Measurements from ENCODE around the gene PDLIM1. TPM values are rescaled to one million over a fixed set of nuclear protein-coding genes. Genes with fewer than 3 reads are reported as not detected.
"Not testable (repeated sequence)": the region's sequence is repeated elsewhere in the genome, so short reads cannot be mapped to it uniquely, and the experiment has no call there.

Gene PDLIM1
- total and polyA plus RNA-seq, 8 donors: 41.7 to 289 (median 182) TPM

DNA sequence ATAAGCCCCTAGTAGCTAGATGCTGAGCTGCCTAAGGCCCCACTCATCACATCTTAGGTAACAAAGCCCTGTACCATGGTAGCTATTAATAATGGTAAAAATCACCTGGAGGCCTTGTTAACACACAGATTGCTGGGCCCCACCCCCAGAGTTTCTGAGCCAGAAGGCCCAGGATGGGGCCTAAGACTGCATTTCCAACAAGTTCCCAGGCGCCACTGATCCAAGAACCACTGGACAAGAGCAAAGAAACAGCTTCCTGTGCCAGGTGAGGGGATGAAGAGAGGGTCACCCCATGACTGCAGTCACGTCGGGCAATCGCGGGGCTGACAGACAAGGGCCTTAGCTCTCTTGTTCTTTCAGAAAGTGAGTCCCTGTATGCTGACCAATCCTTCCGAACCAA, 50.0 kb downstream of the PDLIM1 start:
- Histone ChIP-seq H3K27me3 (no peaks in the 10 kb centered on the region), H3K27ac (no peak overlapping the region), H3K4me1 (peaks cover 0 to 3% (median 0%) of the 10 kb centered on the region in 4 donors), H3K9me3 (no peaks in the 10 kb centered on the region), H3K36me3 (peaks cover 36 to 100% (median 85%) of the 10 kb centered on the region in 4 donors), H3K4me3 (no peak overlapping the region)
- TF ChIP-seq, protein P1, sequence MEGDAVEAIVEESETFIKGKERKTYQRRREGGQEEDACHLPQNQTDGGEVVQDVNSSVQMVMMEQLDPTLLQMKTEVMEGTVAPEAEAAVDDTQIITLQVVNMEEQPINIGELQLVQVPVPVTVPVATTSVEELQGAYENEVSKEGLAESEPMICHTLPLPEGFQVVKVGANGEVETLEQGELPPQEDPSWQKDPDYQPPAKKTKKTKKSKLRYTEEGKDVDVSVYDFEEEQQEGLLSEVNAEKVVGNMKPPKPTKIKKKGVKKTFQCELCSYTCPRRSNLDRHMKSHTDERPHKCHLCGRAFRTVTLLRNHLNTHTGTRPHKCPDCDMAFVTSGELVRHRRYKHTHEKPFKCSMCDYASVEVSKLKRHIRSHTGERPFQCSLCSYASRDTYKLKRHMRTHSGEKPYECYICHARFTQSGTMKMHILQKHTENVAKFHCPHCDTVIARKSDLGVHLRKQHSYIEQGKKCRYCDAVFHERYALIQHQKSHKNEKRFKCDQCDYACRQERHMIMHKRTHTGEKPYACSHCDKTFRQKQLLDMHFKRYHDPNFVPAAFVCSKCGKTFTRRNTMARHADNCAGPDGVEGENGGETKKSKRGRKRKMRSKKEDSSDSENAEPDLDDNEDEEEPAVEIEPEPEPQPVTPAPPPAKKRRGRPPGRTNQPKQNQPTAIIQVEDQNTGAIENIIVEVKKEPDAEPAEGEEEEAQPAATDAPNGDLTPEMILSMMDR (IDR thresholded peaks at IDR 0.05): no peak
- no peak for TF ChIP-seq POLR2AphosphoS5 (IDR thresholded peaks at IDR 0.05)
- WGBS, 5 donors: 81 to 96% (median 91%) methylated on average over 6 of the region's 6 CpGs
- DNase-seq: no peak
- intact Hi-C loops (cut with DNase I; ENCODE audit: low total_unique reads): no loop called here

DNA sequence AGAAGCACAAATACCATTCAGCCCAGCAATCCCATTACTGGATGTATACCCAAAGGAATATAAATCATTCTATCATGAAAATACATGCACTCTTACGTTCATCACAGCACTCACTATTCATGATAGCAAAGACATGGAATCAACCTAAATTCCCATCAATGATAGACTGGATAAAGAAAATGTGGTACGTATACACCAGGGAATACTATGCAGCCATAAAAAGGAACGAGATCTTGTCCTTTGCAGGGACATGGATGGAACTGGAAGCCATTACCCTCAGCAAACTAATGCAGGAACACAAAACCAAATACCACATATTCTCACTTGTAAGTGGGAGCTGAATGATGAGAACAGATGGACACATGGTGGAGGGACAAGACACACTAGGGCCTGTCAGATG, 50.7 kb downstream of the PDLIM1 start:
- H3K9me3 ChIP-seq; H3K4me3 ChIP-seq; H3K27me3 ChIP-seq; intact Hi-C loops (cut with DNase I; ENCODE audit: low total_unique reads); DNase-seq; H3K27ac ChIP-seq; H3K4me1 ChIP-seq: not testable (repeated sequence)
- peaks cover 35 to 99% (median 81%) of the 10 kb centered on the region in 4 donors for H3K36me3 ChIP-seq
- 84 to 100% (median 95%) methylated on average over 3 of the region's 3 CpGs for WGBS, 5 donors

DNA sequence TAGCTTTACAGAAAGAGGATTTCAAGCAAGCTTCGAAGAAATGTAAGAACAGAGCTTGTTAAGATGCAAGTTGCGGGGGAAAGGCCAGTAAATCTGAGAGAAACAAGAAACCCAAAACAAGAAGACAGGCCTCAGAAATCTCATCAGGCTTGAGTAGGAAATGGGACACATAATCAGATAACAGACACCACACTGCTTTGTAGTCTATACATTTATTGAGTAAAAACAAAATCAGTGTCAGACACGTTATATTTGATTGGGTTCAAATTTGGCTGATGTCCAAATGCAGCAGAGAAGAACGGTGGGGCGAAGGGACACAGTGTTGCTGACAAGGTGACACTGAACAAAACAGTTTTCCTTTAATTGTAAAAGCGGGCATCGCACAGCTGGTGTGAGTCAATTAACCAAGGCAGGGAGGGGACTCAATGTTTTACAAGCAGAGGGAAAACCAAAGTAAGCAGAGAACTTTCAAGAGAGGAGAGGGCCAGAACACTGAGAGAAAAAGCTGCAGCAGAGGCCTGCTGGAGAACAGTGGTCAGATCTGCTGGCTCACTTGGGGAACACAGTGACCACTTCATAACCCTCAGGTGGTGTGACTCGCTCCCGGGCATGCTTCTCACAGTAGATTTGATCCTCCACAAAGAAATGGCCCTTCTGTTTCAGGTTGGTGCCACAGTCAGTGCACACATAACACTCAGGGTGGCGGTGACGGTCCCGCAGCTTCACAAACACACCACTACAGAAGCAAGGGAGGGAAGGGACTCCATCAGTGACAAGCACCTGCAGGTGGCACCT, 53.2 kb downstream of the PDLIM1 start:
- no peaks in the 10 kb centered on the region for H3K27me3 ChIP-seq
- no peak overlapping the region for H3K4me3 ChIP-seq
- no peak for DNase-seq
- no peak overlapping the region for H3K27ac ChIP-seq
- no peaks in the 10 kb centered on the region for H3K9me3 ChIP-seq
- 77 to 89% (median 84%) methylated on average over 12 of the region's 12 CpGs for WGBS, 5 donors
- no peak for TF ChIP-seq POLR2A (IDR thresholded peaks at IDR 0.05)
- no peak for TF ChIP-seq EP300 (IDR thresholded peaks at IDR 0.05)
- TF ChIP-seq, protein P1 (IDR thresholded peaks at IDR 0.05): no peak
- no peak for TF ChIP-seq POLR2AphosphoS5 (IDR thresholded peaks at IDR 0.05)
- H3K4me1 ChIP-seq: peaks cover 0 to 3% (median 0%) of the 10 kb centered on the region in 4 donors
- H3K36me3 ChIP-seq: peaks cover 33 to 99% (median 82%) of the 10 kb centered on the region in 4 donors
- intact Hi-C loops (cut with DNase I; ENCODE audit: low total_unique reads): no loop called here

DNA sequence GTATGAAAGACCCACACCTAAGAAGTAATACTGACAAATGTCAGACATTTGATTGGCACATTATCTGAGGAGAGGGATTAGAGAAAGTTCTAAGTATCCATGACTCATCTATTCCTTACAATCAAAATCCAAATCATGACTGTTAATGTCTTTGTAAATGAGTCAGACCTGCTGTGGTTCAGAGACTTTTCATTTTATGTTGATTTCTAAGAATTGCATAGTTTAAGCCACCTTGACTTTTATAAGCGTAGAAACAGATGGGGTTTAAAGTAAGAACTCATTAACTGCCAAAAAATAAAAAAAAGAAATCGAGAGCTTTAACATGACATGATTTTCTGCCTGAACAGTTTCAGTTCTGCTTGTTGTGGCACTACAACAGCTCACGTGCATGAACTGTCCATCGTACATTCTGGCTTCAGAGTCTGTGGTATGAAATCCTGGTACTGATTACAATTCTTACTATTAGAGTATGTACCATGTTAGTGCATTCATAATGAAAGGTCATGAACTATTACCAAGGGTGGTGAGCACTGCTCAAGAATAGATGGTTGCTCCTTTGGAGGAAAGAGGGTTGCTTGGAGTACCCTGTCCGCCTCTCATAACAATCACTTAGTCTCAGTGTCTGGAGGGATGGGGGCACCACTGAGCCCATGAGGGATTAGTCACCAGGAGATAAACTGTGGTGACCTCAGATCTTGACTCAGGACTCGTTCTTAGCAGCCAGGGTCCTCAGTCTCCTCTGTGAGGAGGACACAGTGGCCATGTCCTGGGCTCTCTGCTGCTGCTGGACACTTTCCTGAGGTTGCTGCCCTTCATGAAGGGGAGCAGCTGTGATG, 54.5 kb downstream of the PDLIM1 start:
- no peaks in the 10 kb centered on the region for H3K27me3 ChIP-seq
- no peak for TF ChIP-seq EP300 (IDR thresholded peaks at IDR 0.05)
- no peak for TF ChIP-seq POLR2A (IDR thresholded peaks at IDR 0.05)
- no peak for TF ChIP-seq POLR2AphosphoS5 (IDR thresholded peaks at IDR 0.05)
- TF ChIP-seq, protein P1 (IDR thresholded peaks at IDR 0.05): no peak
- H3K36me3 ChIP-seq: peaks cover 24 to 92% (median 70%) of the 10 kb centered on the region in 4 donors
- WGBS, 5 donors: 60 to 73% (median 68%) methylated on average over 6 of the region's 6 CpGs
- H3K4me3 ChIP-seq: no peak overlapping the region
- H3K9me3 ChIP-seq: no peaks in the 10 kb centered on the region
- H3K27ac ChIP-seq: no peak overlapping the region
- H3K4me1 ChIP-seq: no peaks in the 10 kb centered on the region
- no peak for DNase-seq
- intact Hi-C loops (cut with DNase I; ENCODE audit: low total_unique reads): no loop called here
